Astrocyte (in vitro differentiated cells and primary cell): ENCODE data around the gene NCF4. TPM values are rescaled to one million over a fixed set of nuclear protein-coding genes. Genes with fewer than 3 reads are reported as not detected.

ENCODE experiments used
- DNase-seq: peaks from one replicate; pipeline ENCODE4 v3.0.0-alpha.2; 2010; ENCODE audit warnings: low read depth
- FAIRE-seq: peaks from 2 replicates; lab custom pipeline; 2011; peaks lifted over from hg19 to GRCh38; lab: Jason Lieb, UNC
- H2AFZ ChIP-seq: 2 replicates; pipeline ENCODE4 v1.6.0; 2012; ENCODE audit warnings: low read depth, low read length, inconsistent platforms
- H3K27ac ChIP-seq: 2 replicates; pipeline ENCODE4 v1.5.1; 2011; ENCODE audit warnings: low read depth, low read length, inconsistent platforms
- H3K27me3 ChIP-seq: 2 replicates; pipeline ENCODE4 v1.6.0; 2011; ENCODE audit warnings: low read length, inconsistent platforms; ENCODE audit not compliant: insufficient read depth
- H3K36me3 ChIP-seq: 2 replicates; pipeline ENCODE4 v1.5.1; 2011; ENCODE audit warnings: low read length, inconsistent platforms; ENCODE audit not compliant: insufficient read depth
- H3K4me1 ChIP-seq: 2 replicates; pipeline ENCODE4 v1.5.1; 2011; ENCODE audit warnings: low read length, inconsistent platforms; ENCODE audit not compliant: insufficient read depth
- H3K4me2 ChIP-seq: 2 replicates; pipeline ENCODE4 v1.6.0; 2012; ENCODE audit warnings: low read length, inconsistent platforms
- H3K4me3 ChIP-seq: 2 replicates; pipeline ENCODE4 v1.5.1; 2011; ENCODE audit warnings: low read depth, mild to moderate bottlenecking, low read length, inconsistent platforms; ENCODE audit not compliant: insufficient read depth
- H3K79me2 ChIP-seq: 2 replicates; pipeline ENCODE4 v1.6.0; 2012; ENCODE audit warnings: mild to moderate bottlenecking, low read length, inconsistent platforms; ENCODE audit not compliant: insufficient read depth
- H3K9ac ChIP-seq: 2 replicates; pipeline ENCODE4 v1.6.0; 2012; ENCODE audit warnings: mild to moderate bottlenecking, low read length, inconsistent platforms
- H3K9me3 ChIP-seq: 2 replicates; pipeline ENCODE4 v1.5.1; 2012; ENCODE audit warnings: low read depth, mild to moderate bottlenecking, low read length, inconsistent platforms; ENCODE audit not compliant: insufficient read depth
- H4K20me1 ChIP-seq: 2 replicates; pipeline ENCODE4 v1.6.0; 2012; ENCODE audit warnings: low read length, inconsistent platforms; ENCODE audit not compliant: insufficient read depth
- H3K27ac Mint-ChIP-seq: one replicate; pipeline ENCODE4 v1.8.0; 2021; ENCODE audit warnings: mild to moderate bottlenecking, mixed read lengths; ENCODE audit not compliant: unreplicated experiment
- H3K27me3 Mint-ChIP-seq: one replicate; pipeline ENCODE4 v1.8.0; 2021; ENCODE audit warnings: low read depth, mixed read lengths; ENCODE audit not compliant: unreplicated experiment
- H3K36me3 Mint-ChIP-seq: one replicate; pipeline ENCODE4 v1.8.0; 2021; ENCODE audit warnings: low read depth, mixed read lengths; ENCODE audit not compliant: unreplicated experiment
- H3K4me1 Mint-ChIP-seq: one replicate; pipeline ENCODE4 v1.8.0; 2021; ENCODE audit warnings: low read depth, mixed read lengths; ENCODE audit not compliant: unreplicated experiment
- H3K4me3 Mint-ChIP-seq: one replicate; pipeline ENCODE4 v1.8.0; 2021; ENCODE audit warnings: mild to moderate bottlenecking, moderate library complexity, mixed read lengths; ENCODE audit not compliant: unreplicated experiment
- H3K9me3 Mint-ChIP-seq: one replicate; pipeline ENCODE4 v1.8.0; 2021; ENCODE audit warnings: mild to moderate bottlenecking, mixed read lengths; ENCODE audit not compliant: unreplicated experiment
- EZH2 ChIP-seq: IDR thresholded peaks from 2 replicates; pipeline ENCODE4 v1.6.1; 2012; ENCODE audit warnings: mild to moderate bottlenecking, low read length, inconsistent platforms; ENCODE audit not compliant: insufficient read depth
- total RNA-seq: library from RNA; stranded (reverse); gene quantifications from 2 replicates; pipeline ENCODE4 v1.2.1, GENCODE V29; 2021
- TF ChIP-seq, protein P1 (sequence below): IDR thresholded peaks from 2 replicates; pipeline ENCODE4 v1.5.1; 2011; ENCODE audit warnings: low read depth, mild to moderate bottlenecking, inconsistent platforms, low read length, moderate library complexity; ENCODE audit not compliant: insufficient read depth

NCF4 gene
- total RNA-seq, 1 donor from 2014 or later = not detected

- Histone ChIP-seq H3K9ac (no peak overlapping the region), H3K27me3 (peaks cover 13% of the 10 kb centered on the region), H3K4me2 (no peak overlapping the region), H4K20me1 (no peaks in the 10 kb centered on the region), H3K4me3 (no peak overlapping the region), H3K9me3 (no peaks in the 10 kb centered on the region), H3K36me3 (no peaks in the 10 kb centered on the region), H3K27ac (no peak overlapping the region), H3K79me2 (no peaks in the 10 kb centered on the region), H2AFZ (no peak overlapping the region), H3K4me1 (no peaks in the 10 kb centered on the region)
- H3K4me3 Mint-ChIP-seq = no peak overlapping the region
- peaks cover 44% of the 10 kb centered on the region for H3K27me3 Mint-ChIP-seq
- H3K27ac Mint-ChIP-seq = no peak overlapping the region
- no peaks in the 10 kb centered on the region for H3K4me1 Mint-ChIP-seq
- TF ChIP-seq, protein P1, sequence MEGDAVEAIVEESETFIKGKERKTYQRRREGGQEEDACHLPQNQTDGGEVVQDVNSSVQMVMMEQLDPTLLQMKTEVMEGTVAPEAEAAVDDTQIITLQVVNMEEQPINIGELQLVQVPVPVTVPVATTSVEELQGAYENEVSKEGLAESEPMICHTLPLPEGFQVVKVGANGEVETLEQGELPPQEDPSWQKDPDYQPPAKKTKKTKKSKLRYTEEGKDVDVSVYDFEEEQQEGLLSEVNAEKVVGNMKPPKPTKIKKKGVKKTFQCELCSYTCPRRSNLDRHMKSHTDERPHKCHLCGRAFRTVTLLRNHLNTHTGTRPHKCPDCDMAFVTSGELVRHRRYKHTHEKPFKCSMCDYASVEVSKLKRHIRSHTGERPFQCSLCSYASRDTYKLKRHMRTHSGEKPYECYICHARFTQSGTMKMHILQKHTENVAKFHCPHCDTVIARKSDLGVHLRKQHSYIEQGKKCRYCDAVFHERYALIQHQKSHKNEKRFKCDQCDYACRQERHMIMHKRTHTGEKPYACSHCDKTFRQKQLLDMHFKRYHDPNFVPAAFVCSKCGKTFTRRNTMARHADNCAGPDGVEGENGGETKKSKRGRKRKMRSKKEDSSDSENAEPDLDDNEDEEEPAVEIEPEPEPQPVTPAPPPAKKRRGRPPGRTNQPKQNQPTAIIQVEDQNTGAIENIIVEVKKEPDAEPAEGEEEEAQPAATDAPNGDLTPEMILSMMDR = no peak
- TF ChIP-seq EZH2 = no peak
- FAIRE-seq (no peak), DNase-seq (no peak)
- peaks cover 1% of the 10 kb centered on the region for H3K9me3 Mint-ChIP-seq
- H3K36me3 Mint-ChIP-seq = no peaks in the 10 kb centered on the region
These were observed 5.3 kb upstream of the NCF4 start for GRCh38 chr22:36855478-36855877.

DNA sequence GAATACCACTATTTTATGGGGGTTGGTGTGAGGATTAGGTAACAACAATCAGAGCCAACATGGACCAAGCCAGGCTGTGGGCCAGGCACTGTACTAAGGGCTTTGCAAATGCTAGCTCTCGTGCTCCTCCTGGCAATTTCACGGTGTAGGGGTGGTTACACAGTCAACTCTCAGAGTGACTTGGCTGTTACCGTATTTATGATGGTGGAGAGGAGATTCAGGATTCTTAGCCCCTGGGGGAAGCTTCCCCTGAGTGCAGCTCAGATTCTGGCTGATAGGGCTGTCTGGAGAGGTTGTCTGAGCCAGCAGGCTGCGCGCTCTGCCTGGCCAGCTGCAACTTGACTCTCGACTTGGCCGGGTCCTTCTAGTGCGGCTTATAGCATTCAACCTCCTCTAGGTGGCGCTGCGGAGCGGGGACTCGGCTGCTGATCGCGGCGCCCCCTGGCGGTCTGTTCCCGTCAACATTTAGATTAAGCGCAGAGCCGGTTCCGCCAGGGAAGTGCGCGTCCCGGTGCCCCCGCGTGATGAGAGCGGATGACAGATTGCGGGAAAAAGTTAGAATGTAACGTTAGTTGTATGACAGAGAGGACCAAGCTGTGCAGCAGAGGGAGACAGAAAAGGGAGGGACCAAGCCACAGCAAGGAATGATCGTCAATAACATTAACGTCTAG lies 4.5 kb upstream of the NCF4 start:
- Mint-ChIP-seq H3K4me3 (peak overlapping the region; percentile 73), H3K9me3 (peaks cover 1% of the 10 kb centered on the region), H3K4me1 (no peaks in the 10 kb centered on the region), H3K27ac (peak overlapping the region; percentile 28), H3K36me3 (no peaks in the 10 kb centered on the region), H3K27me3 (peaks cover 38% of the 10 kb centered on the region)
- no peaks in the 10 kb centered on the region for H3K4me1 ChIP-seq
- no peak overlapping the region for H2AFZ ChIP-seq
- no peaks in the 10 kb centered on the region for H3K9me3 ChIP-seq
- no peaks in the 10 kb centered on the region for H4K20me1 ChIP-seq
- H3K79me2 ChIP-seq = no peaks in the 10 kb centered on the region
- FAIRE-seq (peak; percentile 17), DNase-seq (peak; percentile 59)
- H3K4me2 ChIP-seq = no peak overlapping the region
- H3K36me3 ChIP-seq = no peaks in the 10 kb centered on the region
- no peak overlapping the region for H3K27ac ChIP-seq
- no peak overlapping the region for H3K9ac ChIP-seq
- TF ChIP-seq, protein P1 = peak; percentile 98
- no peak for TF ChIP-seq EZH2
- H3K4me3 ChIP-seq = no peak overlapping the region
- peaks cover 10% of the 10 kb centered on the region for H3K27me3 ChIP-seq

DNA sequence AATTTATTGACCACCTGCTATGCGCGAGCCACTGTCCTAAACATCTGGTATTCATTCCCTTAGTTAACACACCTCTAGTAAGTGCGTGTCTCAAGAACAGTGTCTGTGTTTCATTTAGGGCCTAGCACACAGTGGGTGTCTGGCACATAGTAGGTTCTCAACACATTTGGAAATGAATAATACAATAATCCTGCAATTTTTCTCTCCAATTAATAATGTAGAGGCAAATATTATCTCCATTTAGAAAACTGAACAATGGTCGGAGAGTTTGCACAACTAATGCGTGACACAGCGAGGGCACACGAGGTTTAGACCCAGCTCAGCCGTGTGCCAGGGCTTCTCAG lies 4.0 kb upstream of the NCF4 start:
- H2AFZ ChIP-seq = no peak overlapping the region
- Mint-ChIP-seq H3K4me3 (no peak overlapping the region), H3K27me3 (peaks cover 35% of the 10 kb centered on the region), H3K9me3 (peaks cover 1% of the 10 kb centered on the region), H3K36me3 (no peaks in the 10 kb centered on the region), H3K4me1 (no peaks in the 10 kb centered on the region), H3K27ac (no peak overlapping the region)
- no peak overlapping the region for H3K9ac ChIP-seq
- H3K36me3 ChIP-seq = no peaks in the 10 kb centered on the region
- H3K79me2 ChIP-seq = no peaks in the 10 kb centered on the region
- H3K4me2 ChIP-seq = no peak overlapping the region
- TF ChIP-seq, protein P1 = no peak
- no peak for TF ChIP-seq EZH2
- H3K9me3 ChIP-seq = no peaks in the 10 kb centered on the region
- no peak for FAIRE-seq
- no peaks in the 10 kb centered on the region for H3K4me1 ChIP-seq
- H3K27ac ChIP-seq = no peak overlapping the region
- peaks cover 10% of the 10 kb centered on the region for H3K27me3 ChIP-seq
- no peak overlapping the region for H3K4me3 ChIP-seq
- DNase-seq = no peak
- no peaks in the 10 kb centered on the region for H4K20me1 ChIP-seq
